Forelimb muscle (tissue), 1 donor: Measurements from ENCODE around the gene NPLOC4. TPM values are rescaled to one million over a fixed set of nuclear protein-coding genes. Genes with fewer than 3 reads are reported as not detected.

Experiments used
- DNase-seq: peaks from one replicate; pipeline ENCODE4 v3.0.0-alpha.2; 2013; ENCODE audit warnings: low read depth
- polyA plus RNA-seq: library from polyadenylated mRNA; unstranded; fragments of 120-200 nt; gene quantifications from one replicate; pipeline ENCODE4 v1.2.1, GENCODE V29; 2013; ENCODE audit not compliant: insufficient read length

Gene NPLOC4
- polyA plus RNA-seq, 1 donor = 57.9 TPM

GRCh38 chr17:81567191-81567590 is 69.7 kb downstream of the NPLOC4 start:
- DNase-seq = no peak

GRCh38 chr17:81566461-81567126 is 70.3 kb downstream of the NPLOC4 start:
- peak; percentile 47 for DNase-seq

- DNase-seq = no peak
Observed at GRCh38 chr17:81565231-81565630, 71.7 kb downstream of the NPLOC4 start.

GRCh38 chr17:81564778-81565177 is 72.1 kb downstream of the NPLOC4 start:
- no peak for DNase-seq

GRCh38 chr17:81563861-81564586 is 72.9 kb downstream of the NPLOC4 start:
- no peak for DNase-seq

GRCh38 chr17:81561494-81561885 is 75.4 kb downstream of the NPLOC4 start:
- no peak for DNase-seq

GRCh38 chr17:81558941-81559806 is 77.7 kb downstream of the NPLOC4 start:
- DNase-seq = no peak

GRCh38 chr17:81558115-81558468 is 78.8 kb downstream of the NPLOC4 start:
- no peak for DNase-seq

- no peak for DNase-seq
Observed at GRCh38 chr17:81557276-81558114, 79.4 kb downstream of the NPLOC4 start.

- DNase-seq = no peak
Observed at GRCh38 chr17:81556863-81557262, 80.0 kb downstream of the NPLOC4 start.

GRCh38 chr17:81556175-81556691 is 80.7 kb downstream of the NPLOC4 start:
- no peak for DNase-seq

GRCh38 chr17:81553616-81554181 is 83.2 kb downstream of the NPLOC4 start:
- no peak for DNase-seq

GRCh38 chr17:81553018-81553615 is 83.8 kb downstream of the NPLOC4 start:
- no peak for DNase-seq

- peak; percentile 47 for DNase-seq
Observed at GRCh38 chr17:81552244-81553017, 84.5 kb downstream of the NPLOC4 start, which contains the start of gene FAAP100. FAAP100 (minus strand) TSS chr17:81552353; CDS start chr17:81552330, 23 bp downstream.

GRCh38 chr17:81551458-81552243 is 85.3 kb downstream of the NPLOC4 start:
- DNase-seq = no peak

GRCh38 chr17:81550830-81551457 is 86.0 kb downstream of the NPLOC4 start:
- DNase-seq = no peak

- no peak for DNase-seq
Observed at GRCh38 chr17:81550285-81550684, 86.6 kb downstream of the NPLOC4 start.

GRCh38 chr17:81549826-81550225 is 87.1 kb downstream of the NPLOC4 start:
- DNase-seq = no peak
